Measurements from ENCODE around the gene ITGAV. TPM values are rescaled to one million over a fixed set of nuclear protein-coding genes. Genes with fewer than 3 reads are reported as not detected.

Gene ITGAV
- total and polyA plus RNA-seq, 2 donors (not counting 3 experiments of a cell fraction or from before 2014, with no cell fraction given) = 61.8 to 131 TPM

- Histone ChIP-seq H3K27me3 (ENCODE audit: control insufficient read depth in 2 of 2, insufficient read depth in 2 of 2, low read length in 2 of 2) (no peaks in the 10 kb centered on the region), H3K4me3 (replicated peaks in 1 of 3; ENCODE audit: insufficient read depth in 1 of 3, low read depth in 1 of 3, low read length in 3 of 3) (no peak overlapping the region), H3K9me1 (replicated peaks; ENCODE audit: control insufficient read depth, extremely low read depth, insufficient read depth, low read length) (no peaks in the 10 kb centered on the region), H3K79me2 (ENCODE audit: control insufficient read depth, insufficient read depth, low read length) (no peaks in the 10 kb centered on the region), H3K9ac (replicated peaks; ENCODE audit: extremely low read depth, insufficient read depth, low read length) (no peak overlapping the region), H3K4me1 (ENCODE audit: control insufficient read depth, extremely low read depth, insufficient read depth, low read length) (no peaks in the 10 kb centered on the region), H3K9me3 (replicated peaks; ENCODE audit: control insufficient read depth, insufficient read depth, low read length) (no peaks in the 10 kb centered on the region), H4K20me1 (replicated peaks; ENCODE audit: control insufficient read depth, extremely low read depth, insufficient read depth, low read length) (no peaks in the 10 kb centered on the region), H3K27ac (ENCODE audit: insufficient read depth, low read depth, low read length) (no peak overlapping the region), H3K4me2 (ENCODE audit: insufficient read depth, low read length) (no peak overlapping the region), H2AFZ (ENCODE audit: low read depth, low read length) (no peak overlapping the region), H3K36me3 (ENCODE audit: control insufficient read depth in 2 of 2, extremely low read depth in 1 of 2, insufficient read depth in 2 of 2, low read length in 2 of 2) (peaks cover 16 to 38% of the 10 kb centered on the region in 2 experiments)
- FAIRE-seq (peak; percentile 37), DNase-seq (ENCODE audit: low read depth, low spot score) (peak; percentile 84)
- CTCF ChIA-PET = interaction anchor here (0.9 to 5.4 kb wide), 24 partner anchors 9 to 221 kb away, joined by 3 to 188 read pairs (median 6); partner anchors contain the start of genes ITGAV and ZC3H15
- BruUV-seq (replicated peaks) = no TSS peak
- TF ChIP-seq FOS (IDR thresholded peaks at IDR 0.05; ENCODE audit: borderline replicate concordance, insufficient read depth, low read length) = peak; percentile 11
- peak; percentile 59 for TF ChIP-seq CTCF (IDR thresholded peaks at IDR 0.05; ENCODE audit: extremely low read depth in 1 of 2, insufficient read depth in 1 of 2, low read depth in 1 of 2, low read length in 2 of 2)
- no peak for TF ChIP-seq POLR2A (IDR thresholded peaks at IDR 0.05; ENCODE audit: low read depth, low read length)
- dilution Hi-C loops (cut with MboI; ENCODE audit: extremely low pct_ligation_motif_present, low sequenced_read_pairs) = no loop called here
- intact Hi-C loops (cut with micrococcal nuclease) = loop anchor here (1.0 to 10.0 kb wide), 3 partner anchors 52 to 377 kb away; partner anchors contain the start of gene ITGAV
- POLR2A ChIA-PET = no interaction called here
Measured at GRCh38 chr2:186641807-186642321, 52.0 kb downstream of the ITGAV start.

- H3K36me3 ChIP-seq (ENCODE audit: control insufficient read depth in 2 of 2, extremely low read depth in 1 of 2, insufficient read depth in 2 of 2, low read length in 2 of 2) = peaks cover 7 to 28% of the 10 kb centered on the region in 2 experiments
- no peak overlapping the region for H3K27ac ChIP-seq (ENCODE audit: insufficient read depth, low read depth, low read length)
- no peak overlapping the region for H3K4me2 ChIP-seq (ENCODE audit: insufficient read depth, low read length)
- H3K4me3 ChIP-seq (replicated peaks in 1 of 3; ENCODE audit: insufficient read depth in 1 of 3, low read depth in 1 of 3, low read length in 3 of 3) = no peak overlapping the region
- no peak overlapping the region for H3K9ac ChIP-seq (replicated peaks; ENCODE audit: extremely low read depth, insufficient read depth, low read length)
- dilution Hi-C loops (cut with MboI; ENCODE audit: extremely low pct_ligation_motif_present, low sequenced_read_pairs) (no loop called here), intact Hi-C loops (cut with micrococcal nuclease) (loop anchor here (10.0 kb wide), 1 partner anchor 380 kb away; no protein-coding TSS in a partner anchor)
- no peaks in the 10 kb centered on the region for H4K20me1 ChIP-seq (replicated peaks; ENCODE audit: control insufficient read depth, extremely low read depth, insufficient read depth, low read length)
- H3K9me1 ChIP-seq (replicated peaks; ENCODE audit: control insufficient read depth, extremely low read depth, insufficient read depth, low read length) = no peaks in the 10 kb centered on the region
- no TSS peak for BruUV-seq (replicated peaks)
- CTCF ChIA-PET = interaction anchor here (1.0 to 1.3 kb wide), 2 partner anchors 134 to 142 kb away, joined by 3 to 10 read pairs; no protein-coding TSS in a partner anchor
- H3K9me3 ChIP-seq (replicated peaks; ENCODE audit: control insufficient read depth, insufficient read depth, low read length) = no peaks in the 10 kb centered on the region
- no peak overlapping the region for H2AFZ ChIP-seq (ENCODE audit: low read depth, low read length)
- H3K79me2 ChIP-seq (ENCODE audit: control insufficient read depth, insufficient read depth, low read length) = no peaks in the 10 kb centered on the region
- DNase-seq (ENCODE audit: low read depth, low spot score) = no peak
- no peak for TF ChIP-seq MAX (IDR thresholded peaks at IDR 0.05; ENCODE audit: insufficient read depth, insufficient read length)
- no peak for TF ChIP-seq FOS (IDR thresholded peaks at IDR 0.05; ENCODE audit: borderline replicate concordance, insufficient read depth, low read length)
- TF ChIP-seq EZH2 (IDR thresholded peaks at IDR 0.05; ENCODE audit: borderline replicate concordance, low read depth, low read length, severe bottlenecking) = no peak
- no peak for TF ChIP-seq CTCF (IDR thresholded peaks at IDR 0.05; ENCODE audit: extremely low read depth in 1 of 2, insufficient read depth in 1 of 2, low read depth in 1 of 2, low read length in 2 of 2)
- TF ChIP-seq GATA2 (IDR thresholded peaks at IDR 0.05; ENCODE audit: insufficient read depth, insufficient read length, low read depth, low read length) = no peak
- TF ChIP-seq POLR2A (IDR thresholded peaks at IDR 0.05; ENCODE audit: low read depth, low read length) = no peak
- no peak for TF ChIP-seq JUN (IDR thresholded peaks at IDR 0.05; ENCODE audit: borderline replicate concordance, insufficient read depth, insufficient read length, low read depth)
- TF ChIP-seq POLR2AphosphoS5 (IDR thresholded peaks at IDR 0.05; ENCODE audit: insufficient read depth, low read depth, low read length) = no peak
- H3K4me1 ChIP-seq (ENCODE audit: control insufficient read depth, extremely low read depth, insufficient read depth, low read length) = no peaks in the 10 kb centered on the region
- H3K27me3 ChIP-seq (ENCODE audit: control insufficient read depth in 2 of 2, insufficient read depth in 2 of 2, low read length in 2 of 2) = no peaks in the 10 kb centered on the region
- FAIRE-seq = no peak
- POLR2A ChIA-PET = no interaction called here
Measured at GRCh38 chr2:186644791-186645190, 54.9 kb downstream of the ITGAV start.
